Liver (tissue), 9 donors: Measurements from ENCODE around the gene ODAD2. TPM values are rescaled to one million over a fixed set of nuclear protein-coding genes. Genes with fewer than 3 reads are reported as not detected.

Source experiments
- DNase-seq: peaks from one replicate; pipeline ENCODE4 v3.0.0-alpha.2; 2017; ENCODE audit warnings: low spot score
- H3K27ac ChIP-seq, 2 donors: one replicate each; pipeline ENCODE4 v1.7.0; 2013; ENCODE audit warnings: inconsistent platforms in 2 of 2, low read length in 2 of 2, control low read depth in 1 of 2, low read depth in 1 of 2, mild to moderate bottlenecking in 1 of 2
- H3K27me3 ChIP-seq, 4 donors: one replicate each; pipeline versions ENCODE4 v1.6.1 to v1.7.0; 2013; ENCODE audit warnings: low read length in 3 of 4, inconsistent platforms in 1 of 4, mild to moderate bottlenecking in 1 of 4, moderate library complexity in 1 of 4; ENCODE audit not compliant: control insufficient read depth in 4 of 4, insufficient read depth in 4 of 4
- H3K36me3 ChIP-seq, 4 donors: one replicate each; pipeline versions ENCODE4 v1.6.1 to v1.7.0; 2013; ENCODE audit warnings: low read length in 3 of 4, mild to moderate bottlenecking in 3 of 4, low read depth in 1 of 4, moderate library complexity in 1 of 4; ENCODE audit not compliant: control insufficient read depth in 4 of 4, insufficient read depth in 3 of 4
- H3K4me1 ChIP-seq, 4 donors: one replicate each; pipeline versions ENCODE4 v1.6.1 to v1.7.0; 2013; ENCODE audit warnings: low read length in 3 of 4, mild to moderate bottlenecking in 3 of 4, moderate library complexity in 1 of 4; ENCODE audit not compliant: control insufficient read depth in 4 of 4, insufficient read depth in 4 of 4
- H3K4me3 ChIP-seq, 3 donors: one replicate each; pipeline versions ENCODE4 v1.6.1 to v1.7.0; 2013; ENCODE audit warnings: low read length in 3 of 3, control low read depth in 1 of 3, low read depth in 1 of 3, mild to moderate bottlenecking in 1 of 3
- H3K9ac ChIP-seq, 2 donors: one replicate each; pipeline ENCODE4 v1.7.0; 2013; ENCODE audit warnings: low read length in 2 of 2, mild to moderate bottlenecking in 2 of 2, moderate library complexity in 2 of 2, control low read depth in 1 of 2, low read depth in 1 of 2
- H3K9me3 ChIP-seq, 4 donors: one replicate each; pipeline versions ENCODE4 v1.6.1 to v1.7.0; 2013; ENCODE audit warnings: low read length in 3 of 4; ENCODE audit not compliant: control insufficient read depth in 4 of 4
- ATF3 ChIP-seq: IDR thresholded peaks from 2 replicates; pipeline ENCODE4 v1.6.1; 2016; ENCODE audit warnings: antibody characterized with exemption
- EGR1 ChIP-seq, 2 donors: IDR thresholded peaks; 2 replicates each; pipeline ENCODE4 v1.6.1; 2016 to 2018; ENCODE audit warnings: antibody characterized with exemption in 2 of 2, low read depth in 2 of 2
- FOXA1 ChIP-seq: IDR thresholded peaks from 2 replicates; pipeline ENCODE4 v1.6.1; 2016; ENCODE audit warnings: antibody characterized with exemption
- FOXA2 ChIP-seq: IDR thresholded peaks from 2 replicates; pipeline ENCODE4 v1.6.1; 2016; ENCODE audit warnings: antibody characterized with exemption
- GABPA ChIP-seq, 2 donors: IDR thresholded peaks in 1 of 2; conservative IDR thresholded peaks in 1 of 2; 2 replicates each; pipeline ENCODE4 v1.6.1; 2016; ENCODE audit warnings: antibody characterized with exemption in 2 of 2, mild to moderate bottlenecking in 1 of 2, moderate library complexity in 1 of 2
- HNF4A ChIP-seq, 2 donors: conservative IDR thresholded peaks; 2 replicates each; pipeline ENCODE4 v1.6.1; 2016; ENCODE audit warnings: antibody characterized with exemption in 2 of 2, mild to moderate bottlenecking in 2 of 2
- HNF4G ChIP-seq: IDR thresholded peaks from 2 replicates; pipeline ENCODE4 v1.6.1; 2016; ENCODE audit warnings: antibody characterized with exemption
- JUND ChIP-seq, 2 donors: IDR thresholded peaks; 2 replicates each; pipeline ENCODE4 v1.6.1; 2016; ENCODE audit warnings: antibody characterized with exemption in 2 of 2
- NR2F2 ChIP-seq: IDR thresholded peaks from 2 replicates; pipeline ENCODE4 v1.6.1; 2016; ENCODE audit warnings: antibody characterized with exemption
- RAD21 ChIP-seq, 2 donors: IDR thresholded peaks; 2 replicates each; pipeline ENCODE4 v1.6.1; 2016; ENCODE audit warnings: antibody characterized with exemption in 2 of 2, mild to moderate bottlenecking in 2 of 2
- REST ChIP-seq: IDR thresholded peaks from 2 replicates; pipeline ENCODE4 v1.6.1; 2016; ENCODE audit warnings: antibody characterized with exemption, mild to moderate bottlenecking
- RXRA ChIP-seq, 2 donors: IDR thresholded peaks; 2 replicates each; pipeline ENCODE4 v1.6.1; 2017 to 2018; ENCODE audit warnings: antibody characterized with exemption in 2 of 2, mild to moderate bottlenecking in 1 of 2
- TAF1 ChIP-seq: conservative IDR thresholded peaks from 2 replicates; pipeline ENCODE4 v1.6.1; 2016; ENCODE audit warnings: antibody characterized with exemption, mild to moderate bottlenecking
- YY1 ChIP-seq: IDR thresholded peaks from 2 replicates; pipeline ENCODE4 v1.6.1; 2016; ENCODE audit warnings: antibody characterized with exemption, mild to moderate bottlenecking
- WGBS: extraction: QIAGEN DNeasy Blood & Tissue Kit; methylation state at CpG from one replicate; pipeline ENCODE4 v1.1.7; 2013; 5-methylcytosine and 5-hydroxymethylcytosine counted together
- polyA plus RNA-seq, 2 donors: library from polyadenylated mRNA; stranded (reverse) in 1 of 2; unstranded in 1 of 2; fragments of 200-250 nt in 1 of 2; fragments of >200 nt in 1 of 2; fragmentation: Nextera tagmentation in 1 of 2; extraction: Ambion mirVana in 1 of 2; gene quantifications; one replicate each; pipeline versions ENCODE4 v1.2.1 to v1.2.3, GENCODE V29; 2013 to 2015
- total RNA-seq, 2 donors: library from RNA; depleted of rRNA; stranded (reverse); fragments of >200 nt; gene quantifications; one replicate each; pipeline ENCODE4 v1.2.3, GENCODE V29; 2014
- TF ChIP-seq, protein P1 (sequence below): fragments of 150-350 bp; IDR thresholded peaks from 2 replicates; pipeline ENCODE4 v1.5.1; 2017; ENCODE audit warnings: improper control_type of control experiment, low read depth, low read length; ENCODE audit not compliant: missing input control
- TF ChIP-seq, protein P2 (sequence below): IDR thresholded peaks from 2 replicates; pipeline ENCODE4 v1.6.1; 2016; ENCODE audit warnings: antibody characterized with exemption
- TF ChIP-seq, protein P3 (sequence below): IDR thresholded peaks from 2 replicates; pipeline ENCODE4 v1.6.1; 2016; ENCODE audit warnings: antibody characterized with exemption
- donor health status: healthy.
- donor health status: healthy.
- donor health status: healthy.
- donor health status: healthy.
- donor health status: healthy.

Gene ODAD2
- total and polyA plus RNA-seq, 4 donors, result 0.14 to 0.84 (median 0.38) TPM

- WGBS, result 92% methylated on average over 12 of the region's 12 CpGs
- Histone ChIP-seq H3K9me3 (no peaks in the 10 kb centered on the region), H3K9ac (no peak overlapping the region), H3K4me1 (no peaks in the 10 kb centered on the region), H3K27me3 (peaks cover 0 to 5% (median 0%) of the 10 kb centered on the region in 4 donors), H3K4me3 (no peak overlapping the region), H3K27ac (no peak overlapping the region), H3K36me3 (no peaks in the 10 kb centered on the region)
- DNase-seq, result no peak
- TF ChIP-seq, protein P1, sequence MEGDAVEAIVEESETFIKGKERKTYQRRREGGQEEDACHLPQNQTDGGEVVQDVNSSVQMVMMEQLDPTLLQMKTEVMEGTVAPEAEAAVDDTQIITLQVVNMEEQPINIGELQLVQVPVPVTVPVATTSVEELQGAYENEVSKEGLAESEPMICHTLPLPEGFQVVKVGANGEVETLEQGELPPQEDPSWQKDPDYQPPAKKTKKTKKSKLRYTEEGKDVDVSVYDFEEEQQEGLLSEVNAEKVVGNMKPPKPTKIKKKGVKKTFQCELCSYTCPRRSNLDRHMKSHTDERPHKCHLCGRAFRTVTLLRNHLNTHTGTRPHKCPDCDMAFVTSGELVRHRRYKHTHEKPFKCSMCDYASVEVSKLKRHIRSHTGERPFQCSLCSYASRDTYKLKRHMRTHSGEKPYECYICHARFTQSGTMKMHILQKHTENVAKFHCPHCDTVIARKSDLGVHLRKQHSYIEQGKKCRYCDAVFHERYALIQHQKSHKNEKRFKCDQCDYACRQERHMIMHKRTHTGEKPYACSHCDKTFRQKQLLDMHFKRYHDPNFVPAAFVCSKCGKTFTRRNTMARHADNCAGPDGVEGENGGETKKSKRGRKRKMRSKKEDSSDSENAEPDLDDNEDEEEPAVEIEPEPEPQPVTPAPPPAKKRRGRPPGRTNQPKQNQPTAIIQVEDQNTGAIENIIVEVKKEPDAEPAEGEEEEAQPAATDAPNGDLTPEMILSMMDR, result no peak
- TF ChIP-seq, protein P2, sequence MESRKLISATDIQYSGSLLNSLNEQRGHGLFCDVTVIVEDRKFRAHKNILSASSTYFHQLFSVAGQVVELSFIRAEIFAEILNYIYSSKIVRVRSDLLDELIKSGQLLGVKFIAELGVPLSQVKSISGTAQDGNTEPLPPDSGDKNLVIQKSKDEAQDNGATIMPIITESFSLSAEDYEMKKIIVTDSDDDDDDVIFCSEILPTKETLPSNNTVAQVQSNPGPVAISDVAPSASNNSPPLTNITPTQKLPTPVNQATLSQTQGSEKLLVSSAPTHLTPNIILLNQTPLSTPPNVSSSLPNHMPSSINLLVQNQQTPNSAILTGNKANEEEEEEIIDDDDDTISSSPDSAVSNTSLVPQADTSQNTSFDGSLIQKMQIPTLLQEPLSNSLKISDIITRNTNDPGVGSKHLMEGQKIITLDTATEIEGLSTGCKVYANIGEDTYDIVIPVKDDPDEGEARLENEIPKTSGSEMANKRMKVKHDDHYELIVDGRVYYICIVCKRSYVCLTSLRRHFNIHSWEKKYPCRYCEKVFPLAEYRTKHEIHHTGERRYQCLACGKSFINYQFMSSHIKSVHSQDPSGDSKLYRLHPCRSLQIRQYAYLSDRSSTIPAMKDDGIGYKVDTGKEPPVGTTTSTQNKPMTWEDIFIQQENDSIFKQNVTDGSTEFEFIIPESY, result no peak
- TF ChIP-seq, protein P3, sequence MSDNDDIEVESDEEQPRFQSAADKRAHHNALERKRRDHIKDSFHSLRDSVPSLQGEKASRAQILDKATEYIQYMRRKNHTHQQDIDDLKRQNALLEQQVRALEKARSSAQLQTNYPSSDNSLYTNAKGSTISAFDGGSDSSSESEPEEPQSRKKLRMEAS, result no peak
- TF ChIP-seq ATF3 (no peak), TAF1 (no peak), YY1 (no peak), GABPA (IDR thresholded peaks at IDR 0.05 in 1 of 2, conservative IDR thresholded peaks at IDR 0.05 in 1 of 2) (no peak), RXRA (IDR thresholded peaks at IDR 0.05) (no peak), EGR1 (IDR thresholded peaks at IDR 0.05; ENCODE audit: low read depth in 2 of 2) (no peak), HNF4A (conservative IDR thresholded peaks at IDR 0.05) (no peak), HNF4G (no peak), REST (no peak), NR2F2 (no peak), JUND (IDR thresholded peaks at IDR 0.05) (no peak), RAD21 (IDR thresholded peaks at IDR 0.05) (no peak), FOXA2 (no peak), FOXA1 (no peak)
These were observed 54.9 kb downstream of the ODAD2 start for GRCh38 chr10:27944005-27944404.

DNA sequence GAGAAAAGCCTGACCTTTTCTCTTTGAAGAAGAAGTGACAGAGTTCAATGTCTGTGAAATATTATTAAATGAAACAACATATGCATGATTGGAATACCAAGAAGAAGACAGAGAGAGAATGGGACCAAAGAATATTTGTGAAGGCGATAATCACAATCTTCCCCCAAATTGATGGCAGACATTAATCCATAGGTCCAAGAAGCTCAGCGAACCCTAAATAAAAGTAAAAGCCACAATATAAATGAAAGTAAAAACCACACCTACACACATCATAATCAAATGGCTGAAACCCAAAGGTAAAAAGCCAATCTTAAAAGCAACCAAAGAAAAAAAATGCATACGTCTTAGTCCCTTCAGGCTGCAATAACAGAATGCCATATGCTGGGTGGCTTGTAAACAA, 84.0 kb downstream of the ODAD2 start:
- Histone ChIP-seq H3K9me3 (no peaks in the 10 kb centered on the region), H3K27me3 (no peaks in the 10 kb centered on the region), H3K4me1 (no peaks in the 10 kb centered on the region), H3K27ac (no peak overlapping the region), H3K4me3 (no peak overlapping the region), H3K36me3 (no peaks in the 10 kb centered on the region), H3K9ac (no peak overlapping the region)
- TF ChIP-seq FOXA2, result no peak
- 96% methylated on average over 3 of the region's 3 CpGs for WGBS
- DNase-seq, result no peak
